ENCODE data around the gene ZNF837. TPM values are rescaled to one million over a fixed set of nuclear protein-coding genes. Genes with fewer than 3 reads are reported as not detected.

ZNF837 gene
- polyA plus RNA-seq, 1 donor (not counting 4 experiments of a cell fraction or from before 2014, with no cell fraction given) = 0.29 TPM

DNA sequence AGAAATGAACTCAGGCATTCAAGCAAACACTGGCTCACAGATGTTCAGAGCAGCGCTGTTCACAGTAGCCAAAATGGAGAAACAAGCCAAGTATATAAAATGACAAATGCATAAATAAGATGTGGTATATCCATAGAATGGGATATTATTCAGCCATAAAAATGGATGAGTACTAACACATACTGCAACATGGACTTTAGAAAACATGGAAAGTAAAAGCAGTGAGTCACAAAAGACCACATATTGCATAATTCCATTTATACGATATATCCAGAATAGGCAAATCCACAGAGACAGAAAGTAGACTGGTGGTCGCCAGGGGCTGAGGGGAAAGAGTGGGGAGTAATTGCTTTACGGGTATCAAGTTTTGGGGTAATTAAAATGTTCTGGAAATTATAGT is 6.6 kb downstream of the ZNF837 start:
- DNase-seq (ENCODE audit: low read depth, low spot score) (no peak), FAIRE-seq (no peak)
- no peak overlapping the region for H3K9ac ChIP-seq (ENCODE audit: control insufficient read depth, extremely low read depth, insufficient read depth, low read length)
- H2AFZ ChIP-seq (ENCODE audit: control insufficient read depth, low read length) = no peak overlapping the region
- no peaks in the 10 kb centered on the region for H3K9me1 ChIP-seq (ENCODE audit: control insufficient read depth, extremely low read depth, insufficient read depth, low read length)
- H3K27ac ChIP-seq (ENCODE audit: control insufficient read depth, insufficient read depth, low read length) = no peak overlapping the region
- no peaks in the 10 kb centered on the region for H4K20me1 ChIP-seq (ENCODE audit: control insufficient read depth, extremely low read depth, insufficient read depth, low read length)
- dilution Hi-C loops (cut with MboI; ENCODE audit: extremely low pct_ligation_motif_present, low sequenced_read_pairs) = no loop called here
- no peaks in the 10 kb centered on the region for H3K4me1 ChIP-seq (ENCODE audit: control insufficient read depth, extremely low read depth, insufficient read depth, low read length)
- no peaks in the 10 kb centered on the region for H3K27me3 ChIP-seq (ENCODE audit: control insufficient read depth, extremely low read depth, insufficient read depth, low read length)
- no peaks in the 10 kb centered on the region for H3K36me3 ChIP-seq (ENCODE audit: control insufficient read depth in 2 of 2, extremely low read depth in 1 of 2, insufficient read depth in 2 of 2, low read length in 2 of 2)
- H3K79me2 ChIP-seq (ENCODE audit: control insufficient read depth, insufficient read depth, low read length) = no peaks in the 10 kb centered on the region
- H3K4me3 ChIP-seq (ENCODE audit: control insufficient read depth in 2 of 3, extremely low read depth in 1 of 3, insufficient read depth in 2 of 3, low read depth in 1 of 3, low read length in 3 of 3) = no peak overlapping the region
- H3K4me2 ChIP-seq (ENCODE audit: control insufficient read depth, extremely low read depth, insufficient read depth, low read depth, low read length) = no peak overlapping the region
- H3K9me3 ChIP-seq (ENCODE audit: control insufficient read depth, low read depth, low read length) = no peaks in the 10 kb centered on the region
- TF ChIP-seq CTCF (optimal IDR thresholded peaks at IDR 0.05 in 1 of 3, IDR thresholded peaks at IDR 0.05 in 1 of 3, conservative IDR thresholded peaks at IDR 0.05 in 1 of 3; ENCODE audit: extremely low read depth in 1 of 3, insufficient read depth in 2 of 3, low read length in 3 of 3) = no peak
- no peak for TF ChIP-seq EZH2 (IDR thresholded peaks at IDR 0.05; ENCODE audit: low read length)

DNA sequence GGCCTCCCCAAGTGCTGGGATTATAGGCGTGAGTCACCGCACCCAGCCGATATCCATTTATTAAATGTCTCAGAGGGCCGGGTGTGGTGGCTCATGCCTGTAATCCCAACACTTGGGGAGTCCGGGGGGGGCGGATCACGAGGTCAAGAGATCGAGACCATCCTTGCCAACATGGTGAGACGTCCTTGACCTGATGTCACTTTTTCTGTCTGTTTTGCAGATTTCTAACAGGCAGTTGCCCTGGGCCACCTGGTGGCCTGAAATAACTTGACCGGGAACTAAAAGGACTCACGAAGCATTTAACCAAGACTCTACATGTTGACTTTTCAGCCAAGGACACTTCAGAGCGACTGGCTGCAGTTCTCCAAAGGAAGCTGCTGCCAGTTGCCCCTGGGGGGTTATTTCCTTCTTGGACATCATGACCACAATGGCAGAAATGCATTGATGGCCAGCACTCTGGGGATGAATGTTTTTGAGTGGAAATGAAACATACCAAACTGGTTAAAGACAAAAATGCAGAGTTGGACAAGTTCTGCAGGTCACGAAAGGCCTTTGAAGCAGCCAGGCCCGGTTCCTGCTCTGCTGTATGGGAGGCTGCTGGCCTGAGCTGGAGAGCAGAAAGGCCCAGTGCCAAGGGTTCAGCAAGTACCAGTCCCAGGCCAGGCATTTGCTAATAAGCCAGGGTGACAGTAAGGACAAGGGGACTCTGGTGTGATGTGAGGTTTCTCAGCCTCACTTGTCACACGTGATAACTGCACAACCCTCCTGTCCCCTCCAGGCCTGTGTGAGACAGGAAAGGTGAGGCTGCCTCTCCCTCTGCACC is 8.3 kb downstream of the ZNF837 start:
- dilution Hi-C loops (cut with MboI; ENCODE audit: extremely low pct_ligation_motif_present, low sequenced_read_pairs) = no loop called here
- Histone ChIP-seq H3K9ac (ENCODE audit: control insufficient read depth, extremely low read depth, insufficient read depth, low read length) (no peak overlapping the region), H3K79me2 (ENCODE audit: control insufficient read depth, insufficient read depth, low read length) (no peaks in the 10 kb centered on the region), H3K4me1 (ENCODE audit: control insufficient read depth, extremely low read depth, insufficient read depth, low read length) (no peaks in the 10 kb centered on the region), H3K27me3 (ENCODE audit: control insufficient read depth, extremely low read depth, insufficient read depth, low read length) (no peaks in the 10 kb centered on the region), H4K20me1 (ENCODE audit: control insufficient read depth, extremely low read depth, insufficient read depth, low read length) (no peaks in the 10 kb centered on the region), H2AFZ (ENCODE audit: control insufficient read depth, low read length) (no peak overlapping the region), H3K36me3 (ENCODE audit: control insufficient read depth in 2 of 2, extremely low read depth in 1 of 2, insufficient read depth in 2 of 2, low read length in 2 of 2) (no peaks in the 10 kb centered on the region), H3K9me3 (ENCODE audit: control insufficient read depth, low read depth, low read length) (no peaks in the 10 kb centered on the region), H3K4me2 (ENCODE audit: control insufficient read depth, extremely low read depth, insufficient read depth, low read depth, low read length) (no peak overlapping the region), H3K27ac (ENCODE audit: control insufficient read depth, insufficient read depth, low read length) (no peak overlapping the region), H3K4me3 (ENCODE audit: control insufficient read depth in 2 of 3, extremely low read depth in 1 of 3, insufficient read depth in 2 of 3, low read depth in 1 of 3, low read length in 3 of 3) (no peak overlapping the region), H3K9me1 (ENCODE audit: control insufficient read depth, extremely low read depth, insufficient read depth, low read length) (no peaks in the 10 kb centered on the region)
- no peak for FAIRE-seq
- DNase-seq (ENCODE audit: low read depth, low spot score) = no peak
- TF ChIP-seq CTCF (optimal IDR thresholded peaks at IDR 0.05 in 1 of 3, IDR thresholded peaks at IDR 0.05 in 1 of 3, conservative IDR thresholded peaks at IDR 0.05 in 1 of 3; ENCODE audit: extremely low read depth in 1 of 3, insufficient read depth in 2 of 3, low read length in 3 of 3) = no peak
- no peak for TF ChIP-seq EZH2 (IDR thresholded peaks at IDR 0.05; ENCODE audit: low read length)
